Inflammatory macrophage (primary cell): ENCODE data around the gene ITGA5.

ENCODE experiments used
- DNase-seq, 2 donors: peaks; one replicate each; pipeline ENCODE4 v3.0.0-alpha.2; 2020 to 2022
- total RNA-seq, 18 experiments: gene quantifications; one replicate each; lab custom pipeline; 2026; ENCODE audit warnings: mixed read lengths in 6 of 18, inconsistent platforms in 2 of 18; lab: John Stamatoyannopoulos, UW

The ITGA5 gene
- total RNA-seq, result 268 to 519 (median 314) reads per million in 18 experiments

DNA sequence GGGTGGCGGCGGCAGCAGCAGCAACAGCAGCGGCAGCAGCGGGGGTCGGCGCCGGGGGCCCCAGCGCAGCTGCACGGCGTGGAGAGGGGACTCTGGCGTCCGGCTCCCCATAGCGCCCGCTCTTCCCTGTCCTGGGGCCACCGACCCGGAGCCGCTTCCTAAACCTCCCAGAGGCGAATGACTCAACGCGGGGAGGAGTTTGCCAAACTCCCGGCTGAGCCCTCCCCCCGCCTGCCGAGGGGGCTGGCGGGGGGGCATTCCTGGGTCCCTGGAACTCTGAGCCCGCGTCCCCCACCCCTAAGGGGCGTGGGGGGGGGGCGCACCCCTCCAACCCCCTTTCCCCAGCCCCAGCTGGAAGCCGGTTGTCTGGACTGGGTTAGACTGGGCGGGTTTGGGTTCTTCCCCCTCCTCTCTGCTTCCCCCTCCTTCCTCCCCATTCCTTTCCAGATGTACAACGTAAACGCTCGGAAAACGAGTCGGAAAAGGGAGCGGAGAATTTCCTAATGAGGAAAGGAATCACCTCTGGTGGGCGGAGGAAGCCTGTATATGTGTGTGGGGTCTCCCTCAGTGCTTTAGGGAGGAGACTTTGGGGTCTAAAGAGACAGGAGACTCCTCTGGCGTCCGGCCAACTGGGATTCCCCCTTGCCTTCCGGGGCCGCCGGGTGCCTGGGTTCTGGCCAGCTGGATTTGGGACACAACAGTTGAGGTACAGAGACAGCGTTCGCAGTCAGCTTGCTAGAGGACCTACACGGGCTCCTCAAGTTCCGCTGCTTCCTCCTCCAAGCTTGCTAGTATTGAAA is at the start of gene ITGA5:
ITGA5 (minus strand) TSS at position 179 of the 800 bp plus-strand sequence; CDS start at position 111, 68 bp downstream.
- DNase-seq, result peak; percentile 50 to 70

DNA sequence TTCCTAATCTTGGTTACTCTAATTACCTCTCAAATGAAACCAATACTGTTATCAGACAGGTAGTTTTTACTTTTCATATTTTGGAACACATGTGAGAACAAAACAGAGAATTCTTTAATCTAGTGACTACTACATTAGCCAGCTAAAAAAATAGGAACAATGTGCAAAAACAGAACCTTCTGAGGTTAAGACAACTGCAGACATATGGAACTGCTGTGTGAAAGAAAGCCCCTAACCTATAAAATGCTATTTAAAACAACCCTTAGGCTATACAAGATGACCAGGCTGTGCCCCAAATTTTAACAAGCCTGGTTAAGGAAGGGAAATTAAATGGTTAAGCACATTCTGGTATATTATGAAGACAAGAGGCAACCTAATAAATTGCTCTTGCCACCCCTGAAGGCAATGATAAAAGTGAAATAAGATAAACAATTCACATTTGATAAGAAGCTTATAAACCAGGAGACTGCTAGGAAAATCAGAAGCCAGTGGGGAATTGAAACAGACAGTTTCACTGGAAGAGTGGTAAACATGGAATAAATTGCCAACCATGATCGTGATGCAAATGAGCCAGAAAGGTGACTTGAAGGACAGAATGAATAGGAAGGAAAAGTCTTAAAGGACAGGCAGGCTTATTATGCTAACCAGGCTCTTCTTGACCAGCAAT is 46.9 kb upstream of the ITGA5 start:
- DNase-seq, result no peak

DNA sequence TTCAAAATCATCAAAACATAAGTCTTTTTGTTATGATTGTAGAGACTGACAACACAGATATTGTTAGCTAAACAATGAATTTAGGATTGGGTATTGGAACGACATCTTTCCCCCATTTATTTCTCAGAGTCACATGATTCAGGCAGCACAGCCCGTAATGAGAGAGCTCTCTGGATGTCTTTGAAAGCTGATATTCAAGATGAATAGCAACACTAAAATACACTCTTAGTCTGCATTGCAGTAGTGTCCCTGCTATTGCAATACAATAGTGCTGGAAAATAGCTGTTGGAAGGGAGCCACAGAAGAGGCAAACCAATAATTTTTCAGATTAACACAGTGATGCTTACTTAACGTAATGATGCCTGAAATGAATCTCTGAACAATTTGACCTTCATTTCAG is 44.4 kb upstream of the ITGA5 start:
- no peak for DNase-seq

GRCh38 chr12:54463034-54463433 is 44.0 kb upstream of the ITGA5 start:
- DNase-seq, result peak; percentile 92 to 95

- no peak for DNase-seq
Measured at GRCh38 chr12:54460317-54460923, 41.4 kb upstream of the ITGA5 start.

DNA sequence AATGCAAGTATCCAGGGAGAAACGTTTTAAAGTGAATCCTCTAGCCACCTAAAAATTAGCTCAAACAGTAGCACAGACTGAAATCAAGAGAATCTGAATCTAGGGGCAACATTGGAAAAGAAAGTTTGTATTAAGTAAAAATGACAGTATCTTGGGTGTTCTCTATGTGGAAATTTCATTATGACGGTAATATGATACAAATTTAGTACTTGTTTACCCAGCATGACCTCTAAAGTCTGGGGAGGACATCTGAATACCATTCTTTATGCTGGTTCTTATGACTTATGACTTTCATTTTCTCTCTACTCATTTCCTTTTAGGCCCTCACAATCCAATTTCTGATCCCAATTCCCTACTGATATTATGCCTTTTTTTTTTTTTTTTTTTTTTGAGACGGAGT is 40.3 kb upstream of the ITGA5 start:
- no peak for DNase-seq

DNA sequence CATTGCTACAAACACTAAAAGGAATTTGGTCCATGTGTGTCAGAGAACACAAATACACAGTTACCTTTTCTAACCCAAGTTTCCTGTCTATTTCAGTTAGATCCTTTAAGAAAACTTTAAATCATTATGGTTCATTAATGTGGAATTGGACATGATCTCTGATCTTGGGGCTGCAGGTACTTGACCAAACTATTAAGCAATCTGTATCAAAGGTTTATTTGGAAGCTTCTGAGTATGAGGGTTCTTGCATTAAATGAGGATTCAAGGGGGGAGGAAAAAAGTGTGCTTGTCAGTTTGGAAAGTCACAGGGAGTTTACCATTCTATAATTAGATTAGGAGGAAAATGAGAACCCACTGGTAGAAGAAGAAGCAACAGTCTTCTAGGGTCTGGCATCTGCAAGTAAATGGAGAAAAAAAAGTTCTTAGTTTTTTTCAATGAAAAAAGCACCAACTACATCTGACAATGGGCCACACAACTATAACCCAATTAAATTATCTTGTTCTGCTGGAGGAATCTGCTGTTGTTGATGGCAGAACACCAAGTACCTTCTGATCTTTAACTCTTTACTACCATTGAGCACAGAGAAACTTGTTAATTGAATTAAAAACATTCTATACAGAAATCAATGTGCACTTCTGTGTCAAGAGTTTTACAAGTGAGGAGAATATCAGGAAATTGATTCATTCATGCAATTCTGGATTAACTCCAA is 36.8 kb upstream of the ITGA5 start:
- no peak for DNase-seq

DNA sequence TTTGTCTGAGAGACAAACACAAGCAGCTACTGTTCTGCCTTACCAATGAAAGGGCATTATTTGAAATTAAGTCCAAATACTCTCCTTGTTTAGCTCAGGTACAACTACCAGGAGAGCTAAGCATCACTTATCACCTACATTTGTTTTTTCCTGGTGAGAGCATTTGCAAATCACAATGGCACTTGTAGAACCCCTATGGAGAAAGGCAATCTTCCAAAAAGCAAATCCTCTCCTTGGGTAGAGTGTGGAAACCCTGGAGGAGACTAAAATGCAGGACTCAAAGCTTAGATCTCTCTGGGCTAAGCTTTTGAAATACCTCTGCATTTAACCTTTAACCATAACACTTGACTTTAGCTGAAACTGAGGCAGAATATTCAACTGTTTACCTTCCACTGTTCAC is 33.6 kb upstream of the ITGA5 start:
- no peak for DNase-seq

GRCh38 chr12:54448344-54448743 is 29.3 kb upstream of the ITGA5 start:
- peak; percentile 67 to 70 for DNase-seq

DNA sequence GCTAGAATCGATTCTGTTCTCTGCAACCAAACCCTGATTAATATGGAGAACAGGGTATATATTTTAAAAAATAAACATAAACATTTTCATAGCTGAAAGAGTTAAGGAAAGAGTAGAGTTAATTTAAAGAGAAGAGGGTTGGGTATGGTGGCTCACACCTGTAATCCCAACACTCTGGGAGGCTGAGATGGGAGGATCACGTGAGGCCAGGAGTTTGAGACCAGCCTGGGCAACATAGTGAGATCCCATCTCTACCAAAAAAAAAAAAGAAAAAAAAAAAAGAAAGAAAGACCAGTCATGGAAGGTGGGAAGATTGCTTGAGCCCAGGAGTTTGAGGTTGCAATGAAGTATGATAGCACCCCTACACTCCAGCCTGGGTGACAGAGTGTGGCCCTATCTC is 28.9 kb upstream of the ITGA5 start:
- no peak for DNase-seq

GRCh38 chr12:54444206-54444605 is 25.1 kb upstream of the ITGA5 start:
- DNase-seq, result no peak

- DNase-seq, result no peak
Measured at GRCh38 chr12:54443446-54443845, 24.4 kb upstream of the ITGA5 start.

DNA sequence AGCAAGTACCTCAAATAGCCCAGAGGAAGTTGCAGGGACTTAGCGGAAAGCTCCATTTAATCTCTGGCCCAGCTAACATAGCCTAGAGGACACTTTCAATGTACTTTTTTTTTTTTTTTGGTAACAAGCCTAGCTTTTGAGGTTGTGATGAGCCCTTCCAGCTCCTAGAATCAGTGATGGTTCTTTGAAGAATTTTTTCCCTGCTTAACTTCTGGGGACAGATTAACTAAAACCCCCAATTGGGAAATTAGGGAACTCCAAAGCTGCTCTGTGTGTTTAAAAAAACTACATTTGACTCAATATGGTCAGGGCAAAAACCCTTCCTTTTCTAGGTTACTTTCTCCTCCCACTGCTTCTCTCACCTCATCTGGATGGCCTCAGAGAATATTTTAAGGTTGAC is 23.9 kb upstream of the ITGA5 start:
- peak in 1 of 2 donors; percentile 37 for DNase-seq

- DNase-seq, result no peak
Measured at GRCh38 chr12:54442099-54442498, 23.0 kb upstream of the ITGA5 start.

- DNase-seq, result peak; percentile 69 to 71
Measured at GRCh38 chr12:54439521-54440255, 20.6 kb upstream of the ITGA5 start.

DNA sequence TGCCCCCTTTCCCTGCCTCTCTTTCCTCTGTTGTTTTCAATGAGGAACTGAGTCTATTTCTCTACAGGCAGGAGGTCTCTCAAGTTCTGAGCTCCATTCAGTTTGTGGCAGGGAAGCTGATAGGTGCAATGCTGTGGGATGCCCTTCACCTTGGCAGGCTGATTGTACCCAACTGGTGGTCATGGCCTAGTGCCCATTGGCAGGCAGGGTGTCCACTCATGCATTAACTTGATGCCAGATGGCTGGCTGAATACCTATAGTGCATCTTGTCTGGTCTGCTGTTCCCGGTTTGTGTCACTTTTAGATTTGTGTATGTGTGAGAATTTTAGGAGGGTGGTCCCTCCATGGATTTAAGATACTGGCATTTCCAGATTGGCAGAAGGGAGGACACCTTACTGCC is 20.0 kb upstream of the ITGA5 start:
- DNase-seq, result no peak

DNA sequence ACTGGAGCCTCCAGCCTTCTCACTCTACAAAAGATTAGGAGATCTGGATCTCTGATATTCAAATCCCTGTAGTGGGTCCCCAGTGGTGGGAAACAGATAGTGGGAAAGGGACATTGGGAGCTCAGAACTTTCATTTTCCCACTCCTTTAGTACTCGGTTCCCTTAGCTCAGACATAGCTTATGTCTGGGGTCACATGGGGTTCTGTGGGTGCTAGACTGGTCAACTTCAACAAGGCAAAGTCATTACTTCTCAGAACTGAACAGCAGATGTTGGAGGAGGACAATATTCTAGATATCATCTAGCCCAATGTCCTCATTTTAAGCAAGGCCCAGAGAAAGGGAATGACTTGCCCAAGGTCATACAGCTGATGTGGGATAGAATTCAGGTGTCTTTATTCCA is 19.5 kb upstream of the ITGA5 start:
- DNase-seq, result peak in 1 of 2 donors; percentile 60

- no peak for DNase-seq
Measured at GRCh38 chr12:54437697-54438096, 18.6 kb upstream of the ITGA5 start.

GRCh38 chr12:54437243-54437642 is 18.2 kb upstream of the ITGA5 start:
- DNase-seq, result no peak

- no peak for DNase-seq
Measured at GRCh38 chr12:54432815-54433164, 13.7 kb upstream of the ITGA5 start.

DNA sequence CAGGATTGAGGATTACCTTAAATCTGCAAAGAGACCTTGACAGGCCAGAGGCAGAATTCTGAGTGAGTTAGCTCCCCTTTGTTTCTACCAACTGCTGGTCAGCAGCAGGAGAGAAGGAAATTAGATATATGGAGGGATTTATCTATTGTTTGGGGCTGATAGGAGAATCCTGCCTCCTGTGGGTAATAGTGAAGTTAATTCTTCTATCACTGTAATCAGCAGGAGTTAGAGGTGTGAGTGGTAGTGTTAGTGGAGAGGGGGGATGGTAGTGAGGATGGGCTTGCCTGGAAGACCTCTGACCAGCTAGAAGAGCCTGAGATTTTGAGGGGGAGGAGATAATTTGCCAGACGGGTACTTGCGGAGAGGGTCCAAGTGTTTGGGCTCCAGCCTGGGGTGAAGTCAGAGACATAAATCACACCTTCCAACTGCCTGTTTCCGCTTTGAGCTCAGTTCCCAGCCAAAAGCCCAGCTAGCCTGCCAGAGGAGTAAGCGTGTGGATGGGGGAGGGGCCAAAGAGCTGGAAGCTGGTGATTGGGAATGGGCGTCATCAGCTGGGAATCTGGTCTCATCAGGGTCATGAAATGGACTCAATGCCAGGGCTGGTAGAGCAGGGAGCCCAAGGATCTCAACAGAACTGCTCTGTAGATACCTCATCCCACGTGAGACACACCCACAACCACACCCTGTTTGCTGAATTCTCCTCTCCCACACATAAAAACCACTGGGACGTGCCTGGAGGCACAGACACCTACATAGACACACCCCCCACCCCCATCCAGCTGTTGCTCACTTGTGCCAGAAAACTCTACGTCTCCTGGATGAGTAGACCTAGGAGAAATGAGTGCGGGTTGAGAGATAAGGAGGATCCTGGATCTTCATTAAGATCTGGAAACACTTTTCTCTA is 13.1 kb upstream of the ITGA5 start:
- peak; percentile 34 to 66 for DNase-seq
